AG10803 (cell line): Measurements from ENCODE around the gene IL23R.
A peak's percentile ranks its signal among the peaks of the same experiment; 100 is the strongest.

ENCODE experiments used
- DNase-seq: peaks from one replicate; pipeline ENCODE4 v3.0.0; 2010; ENCODE audit warnings: low read depth
- H3K4me3 ChIP-seq: 2 replicates; pipeline ENCODE4 v1.5.1; 2011; ENCODE audit warnings: mild to moderate bottlenecking, low read length, control low read depth
- TF ChIP-seq, protein P1 (sequence below): conservative IDR thresholded peaks from 2 replicates; pipeline ENCODE4 v1.5.1; 2011; ENCODE audit warnings: mild to moderate bottlenecking, low read length, control low read depth, inconsistent platforms

Gene IL23R

DNA sequence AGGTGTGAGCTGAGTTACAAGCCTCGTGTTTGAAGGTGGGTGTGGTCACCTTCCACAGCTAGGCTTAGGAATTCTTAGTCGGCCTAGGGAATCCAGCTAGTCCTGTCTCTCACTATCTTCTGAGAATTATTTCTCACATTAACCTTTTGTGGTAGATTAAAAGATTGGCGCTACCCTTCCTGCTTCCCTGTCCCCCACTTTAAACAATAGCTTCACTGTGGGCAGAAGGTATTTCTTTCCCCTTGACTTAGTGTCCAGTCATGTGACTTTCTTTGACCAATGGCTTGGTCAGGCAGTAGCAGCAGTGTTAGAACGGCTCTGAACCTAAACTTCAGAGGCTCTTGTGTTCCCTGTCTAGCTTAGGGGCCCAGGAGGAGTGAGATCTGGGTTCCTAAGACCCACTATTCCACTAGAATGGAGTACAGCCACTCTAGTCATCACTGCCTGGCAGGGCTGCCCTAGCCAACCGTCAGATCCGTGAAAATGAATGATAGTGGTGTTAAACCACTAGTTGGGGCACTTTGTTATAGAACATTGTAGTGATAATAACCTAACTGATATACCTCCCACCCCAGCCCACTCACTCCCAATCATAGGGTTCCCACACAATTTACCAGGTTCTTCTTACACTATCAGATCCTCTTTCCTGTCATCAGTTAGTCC is 17.6 kb upstream of the IL23R start:
- no peak overlapping the region for H3K4me3 ChIP-seq
- TF ChIP-seq, protein P1, sequence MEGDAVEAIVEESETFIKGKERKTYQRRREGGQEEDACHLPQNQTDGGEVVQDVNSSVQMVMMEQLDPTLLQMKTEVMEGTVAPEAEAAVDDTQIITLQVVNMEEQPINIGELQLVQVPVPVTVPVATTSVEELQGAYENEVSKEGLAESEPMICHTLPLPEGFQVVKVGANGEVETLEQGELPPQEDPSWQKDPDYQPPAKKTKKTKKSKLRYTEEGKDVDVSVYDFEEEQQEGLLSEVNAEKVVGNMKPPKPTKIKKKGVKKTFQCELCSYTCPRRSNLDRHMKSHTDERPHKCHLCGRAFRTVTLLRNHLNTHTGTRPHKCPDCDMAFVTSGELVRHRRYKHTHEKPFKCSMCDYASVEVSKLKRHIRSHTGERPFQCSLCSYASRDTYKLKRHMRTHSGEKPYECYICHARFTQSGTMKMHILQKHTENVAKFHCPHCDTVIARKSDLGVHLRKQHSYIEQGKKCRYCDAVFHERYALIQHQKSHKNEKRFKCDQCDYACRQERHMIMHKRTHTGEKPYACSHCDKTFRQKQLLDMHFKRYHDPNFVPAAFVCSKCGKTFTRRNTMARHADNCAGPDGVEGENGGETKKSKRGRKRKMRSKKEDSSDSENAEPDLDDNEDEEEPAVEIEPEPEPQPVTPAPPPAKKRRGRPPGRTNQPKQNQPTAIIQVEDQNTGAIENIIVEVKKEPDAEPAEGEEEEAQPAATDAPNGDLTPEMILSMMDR = no peak
- DNase-seq = no peak

DNA sequence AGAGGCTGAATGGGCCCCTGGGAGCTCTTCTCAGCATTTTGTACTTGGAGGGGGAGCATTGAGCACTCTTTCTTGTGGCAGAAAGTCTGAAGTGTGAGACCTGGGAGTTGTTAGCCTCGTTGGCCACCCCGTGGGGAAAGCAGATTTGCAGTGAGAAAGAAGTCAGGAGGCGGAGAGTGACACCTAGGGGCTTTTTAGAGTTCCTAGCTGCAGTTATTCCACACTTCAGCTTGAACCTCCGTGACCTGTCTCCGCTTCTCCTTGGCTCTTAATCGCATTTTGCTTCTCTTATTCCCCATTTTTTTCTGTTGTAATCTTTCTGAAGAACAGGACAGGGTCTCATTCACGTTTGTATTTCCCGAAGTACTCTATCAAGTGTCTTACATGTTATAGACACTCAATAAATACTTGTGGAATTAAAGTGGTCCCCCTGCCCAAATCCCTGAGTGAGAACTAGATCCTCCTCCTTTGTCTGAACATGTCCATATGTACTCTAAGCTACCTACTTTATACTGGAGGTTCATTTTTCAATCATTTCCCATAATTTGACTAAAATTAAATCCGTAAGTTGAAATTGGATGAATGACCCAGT is 17.0 kb upstream of the IL23R start:
- peak; percentile 86 for DNase-seq
- TF ChIP-seq, protein P1 = peak; percentile 99
- H3K4me3 ChIP-seq = no peak overlapping the region

DNA sequence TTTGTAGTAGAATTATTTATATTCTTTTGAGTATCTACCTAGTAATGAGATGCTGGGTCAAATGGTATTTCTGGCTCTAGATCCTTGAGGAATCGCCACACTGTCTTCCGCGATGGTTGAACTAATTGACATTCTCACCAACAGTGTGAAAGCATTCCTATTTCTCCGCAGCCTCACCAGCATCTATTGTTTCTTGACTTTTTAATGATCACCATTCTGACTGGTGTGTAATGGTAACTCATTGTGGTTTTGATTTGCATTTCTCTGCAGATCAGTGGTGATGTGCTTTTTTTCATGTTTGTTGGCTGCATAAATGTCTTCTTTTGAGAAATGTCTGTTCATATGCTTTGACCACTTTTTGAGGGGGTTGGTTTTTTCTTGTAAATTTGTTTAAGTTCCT is 15.3 kb upstream of the IL23R start:
- DNase-seq = no peak
- TF ChIP-seq, protein P1 = no peak

DNA sequence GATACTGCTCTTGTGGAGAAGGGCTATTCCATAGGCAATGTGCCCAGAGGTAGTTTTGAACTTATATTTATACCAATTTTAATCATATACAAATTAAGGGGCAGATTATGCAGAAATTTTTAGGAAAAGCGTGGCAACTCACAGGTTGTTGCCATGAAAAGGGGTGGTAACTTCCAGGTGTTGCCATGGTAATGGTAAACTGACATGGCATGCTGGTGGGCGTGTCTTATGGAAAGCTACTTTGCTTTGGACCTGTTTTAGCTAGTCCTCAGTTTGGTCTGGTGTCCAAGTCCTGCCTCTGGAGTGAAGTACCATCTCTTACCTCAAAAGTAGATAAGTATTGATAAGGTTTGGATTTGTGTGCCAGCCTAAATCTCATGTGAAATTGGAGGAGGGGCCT is 7.9 kb upstream of the IL23R start:
- H3K4me3 ChIP-seq = no peak overlapping the region
- DNase-seq = no peak
- TF ChIP-seq, protein P1 = no peak

More for the DNA sequence above, 15.3 kb upstream of the IL23R start:
- no peak overlapping the region for H3K4me3 ChIP-seq

DNA sequence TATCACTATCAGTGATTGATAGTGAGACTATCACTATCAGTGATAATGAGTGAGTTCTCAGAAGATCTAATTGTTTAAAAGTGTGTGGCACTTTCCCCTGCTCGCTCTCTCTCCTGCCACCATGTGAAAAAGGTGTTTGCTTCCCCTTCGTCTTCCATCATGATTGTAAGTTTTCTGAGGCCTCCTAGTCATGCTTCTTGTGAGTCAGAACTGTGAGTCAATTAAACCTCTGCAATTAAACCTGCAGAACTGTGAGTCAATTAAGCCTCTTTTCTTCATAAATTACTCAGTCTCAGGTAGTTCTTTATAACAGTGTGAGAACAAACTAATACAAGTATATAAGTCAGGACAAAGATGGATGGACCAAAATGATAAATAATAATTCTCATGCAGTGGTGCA is 7.0 kb upstream of the IL23R start:
- TF ChIP-seq, protein P1 = no peak
- DNase-seq = no peak
- no peak overlapping the region for H3K4me3 ChIP-seq

DNA sequence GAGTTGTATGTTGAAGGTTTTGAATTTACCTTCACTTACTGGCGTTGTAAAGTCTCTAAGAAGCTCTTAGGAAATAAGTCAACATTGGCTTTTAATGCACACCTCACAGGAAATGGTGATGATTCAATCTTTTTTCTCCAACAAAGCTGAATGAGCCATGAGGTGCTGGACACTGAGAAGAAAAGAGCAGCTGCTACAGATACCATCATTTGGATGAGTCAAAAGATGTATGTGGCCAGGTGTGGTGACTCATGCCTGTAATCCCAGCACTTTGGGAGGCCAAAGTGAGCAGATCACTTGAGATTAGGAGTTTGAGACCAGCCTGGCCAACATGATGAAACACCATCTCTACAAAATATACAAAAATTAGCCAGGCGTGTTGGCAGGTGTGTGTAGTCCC is 3.3 kb upstream of the IL23R start:
- no peak for DNase-seq
- no peak overlapping the region for H3K4me3 ChIP-seq
- TF ChIP-seq, protein P1 = no peak

DNA sequence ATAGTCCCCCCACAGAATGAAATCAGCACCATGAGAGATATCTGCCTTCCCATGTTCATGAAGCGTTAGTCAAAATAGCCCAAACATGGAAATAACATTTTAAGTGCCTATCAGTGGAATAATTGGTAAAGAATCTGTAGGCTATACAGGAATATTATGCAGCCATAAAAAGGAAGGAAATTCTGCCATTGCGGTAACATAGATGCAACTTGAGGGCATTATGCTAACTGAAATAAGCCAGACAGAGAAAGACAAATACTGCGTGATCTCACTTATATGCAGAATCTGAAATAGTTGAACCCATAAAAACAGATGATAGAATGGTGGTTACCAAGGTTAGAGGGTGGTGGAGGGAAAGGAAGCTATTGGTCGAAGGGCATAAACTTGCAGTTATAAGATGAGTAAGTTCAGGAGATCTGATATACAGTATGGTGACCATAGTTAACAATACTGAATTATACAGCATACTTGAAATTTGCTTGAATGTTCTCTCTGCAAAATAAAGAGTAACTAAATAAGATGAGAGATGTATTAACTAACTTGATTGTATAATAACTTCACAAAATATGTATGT is 699 bp upstream of the IL23R start:
- TF ChIP-seq, protein P1 = no peak
- DNase-seq = no peak
- no peak overlapping the region for H3K4me3 ChIP-seq
